NCI-H2227 (cell line): ENCODE data around the gene DENND4C.
A peak's percentile ranks its signal among the peaks of the same experiment; 100 is the strongest.
"Not testable (repeated sequence)": the region's sequence is repeated elsewhere in the genome, so short reads cannot be mapped to it uniquely, and the experiment has no call there.

ENCODE experiments used
- DNase-seq: peaks from one replicate; lab custom pipeline; 2025; ENCODE audit not compliant: unreplicated experiment; lab: John Stamatoyannopoulos, UW

DENND4C gene

GRCh38 chr9:19230355-19231125 lies at the start of gene DENND4C:
Gene DENND4C (plus strand): TSS chr9:19230693. CDS start chr9:19276175, 45,482 bp downstream.
- DNase-seq, result peak; percentile 92

GRCh38 chr9:19180991-19181390 lies 49.5 kb upstream of the DENND4C start:
- no peak for DNase-seq

GRCh38 chr9:19181561-19181960 lies 48.9 kb upstream of the DENND4C start:
- DNase-seq, result no peak

GRCh38 chr9:19184144-19184917 lies 46.2 kb upstream of the DENND4C start:
- DNase-seq, result peak; percentile 12

GRCh38 chr9:19185191-19185590 lies 45.3 kb upstream of the DENND4C start:
- DNase-seq, result no peak

- DNase-seq, result no peak
These were observed 44.3 kb upstream of the DENND4C start for GRCh38 chr9:19186232-19186631.

GRCh38 chr9:19188771-19189170 lies 41.7 kb upstream of the DENND4C start:
- DNase-seq, result no peak

- no peak for DNase-seq
These were observed 38.1 kb upstream of the DENND4C start for GRCh38 chr9:19192202-19193028.

- no peak for DNase-seq
These were observed 37.5 kb upstream of the DENND4C start for GRCh38 chr9:19193029-19193324.

- DNase-seq, result not testable (repeated sequence)
These were observed 37.0 kb upstream of the DENND4C start for GRCh38 chr9:19193358-19193973.

- DNase-seq, result no peak
These were observed 32.1 kb upstream of the DENND4C start for GRCh38 chr9:19198406-19198805.

GRCh38 chr9:19199012-19199411 lies 31.5 kb upstream of the DENND4C start:
- DNase-seq, result no peak

GRCh38 chr9:19200229-19200628 lies 30.3 kb upstream of the DENND4C start:
- no peak for DNase-seq

GRCh38 chr9:19201899-19202891 lies 28.3 kb upstream of the DENND4C start:
- DNase-seq, result no peak

- no peak for DNase-seq
These were observed 27.4 kb upstream of the DENND4C start for GRCh38 chr9:19203058-19203457.

GRCh38 chr9:19208653-19209052 lies 21.8 kb upstream of the DENND4C start:
- DNase-seq, result no peak

GRCh38 chr9:19209188-19209587 lies 21.3 kb upstream of the DENND4C start:
- no peak for DNase-seq

GRCh38 chr9:19213823-19214222 lies 16.7 kb upstream of the DENND4C start:
- no peak for DNase-seq

- DNase-seq, result no peak
These were observed 14.0 kb upstream of the DENND4C start for GRCh38 chr9:19216466-19216865.

- no peak for DNase-seq
These were observed 9.2 kb upstream of the DENND4C start for GRCh38 chr9:19221326-19221725.
